Astrocyte of the spinal cord (primary cell): ENCODE results near the gene ARHGAP15.

Experiments used
- DNase-seq: peaks from one replicate; pipeline ENCODE4 v3.0.0; 2011; ENCODE audit warnings: low read depth, low spot score
- H3K4me3 ChIP-seq: 2 replicates; pipeline ENCODE4 v1.5.1; 2011; ENCODE audit warnings: low read depth, mild to moderate bottlenecking, low read length, moderate library complexity
- in situ Hi-C: cut with HindIII; loops from 2 replicates; pipeline ENCODE4 v1.10.0; 2017; ENCODE audit warnings: low sequenced_read_pairs
- TF ChIP-seq, protein P1 (sequence below): IDR thresholded peaks from 2 replicates; pipeline ENCODE4 v1.5.1; 2012; ENCODE audit warnings: low read depth, mild to moderate bottlenecking, low read length, inconsistent platforms

Gene ARHGAP15

DNA sequence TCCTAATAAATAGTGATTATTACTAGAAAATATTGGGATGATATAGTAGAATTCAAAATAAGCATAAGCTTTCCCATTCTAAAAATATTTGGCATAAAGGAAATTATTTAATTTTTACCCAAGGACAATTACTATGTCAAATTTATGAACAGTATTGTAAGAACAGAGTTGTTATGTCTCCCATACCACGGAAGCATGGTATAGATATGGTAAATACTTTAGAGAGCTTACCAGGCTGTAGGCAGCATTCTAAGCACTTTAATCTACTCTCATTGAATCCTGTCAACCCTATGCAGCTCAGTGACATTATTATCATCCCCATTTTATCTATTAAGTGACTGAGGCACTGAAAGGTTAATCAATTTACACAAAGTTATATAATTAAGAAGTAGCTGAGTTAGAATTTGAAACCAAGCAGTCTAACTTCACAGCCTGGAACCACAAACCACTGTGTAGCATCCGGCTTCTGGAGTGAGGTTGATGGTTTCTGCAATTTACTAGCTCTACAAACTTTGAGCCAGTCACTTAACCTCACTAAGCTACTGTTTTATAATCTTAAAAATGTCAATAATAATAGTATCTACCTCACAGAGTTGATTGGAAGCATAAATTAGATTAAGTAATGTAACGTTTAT, 323.7 kb downstream of the ARHGAP15 start:
- no peak for DNase-seq
- in situ Hi-C loops = no loop called here
- H3K4me3 ChIP-seq = no peak overlapping the region
- TF ChIP-seq, protein P1, sequence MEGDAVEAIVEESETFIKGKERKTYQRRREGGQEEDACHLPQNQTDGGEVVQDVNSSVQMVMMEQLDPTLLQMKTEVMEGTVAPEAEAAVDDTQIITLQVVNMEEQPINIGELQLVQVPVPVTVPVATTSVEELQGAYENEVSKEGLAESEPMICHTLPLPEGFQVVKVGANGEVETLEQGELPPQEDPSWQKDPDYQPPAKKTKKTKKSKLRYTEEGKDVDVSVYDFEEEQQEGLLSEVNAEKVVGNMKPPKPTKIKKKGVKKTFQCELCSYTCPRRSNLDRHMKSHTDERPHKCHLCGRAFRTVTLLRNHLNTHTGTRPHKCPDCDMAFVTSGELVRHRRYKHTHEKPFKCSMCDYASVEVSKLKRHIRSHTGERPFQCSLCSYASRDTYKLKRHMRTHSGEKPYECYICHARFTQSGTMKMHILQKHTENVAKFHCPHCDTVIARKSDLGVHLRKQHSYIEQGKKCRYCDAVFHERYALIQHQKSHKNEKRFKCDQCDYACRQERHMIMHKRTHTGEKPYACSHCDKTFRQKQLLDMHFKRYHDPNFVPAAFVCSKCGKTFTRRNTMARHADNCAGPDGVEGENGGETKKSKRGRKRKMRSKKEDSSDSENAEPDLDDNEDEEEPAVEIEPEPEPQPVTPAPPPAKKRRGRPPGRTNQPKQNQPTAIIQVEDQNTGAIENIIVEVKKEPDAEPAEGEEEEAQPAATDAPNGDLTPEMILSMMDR = no peak

DNA sequence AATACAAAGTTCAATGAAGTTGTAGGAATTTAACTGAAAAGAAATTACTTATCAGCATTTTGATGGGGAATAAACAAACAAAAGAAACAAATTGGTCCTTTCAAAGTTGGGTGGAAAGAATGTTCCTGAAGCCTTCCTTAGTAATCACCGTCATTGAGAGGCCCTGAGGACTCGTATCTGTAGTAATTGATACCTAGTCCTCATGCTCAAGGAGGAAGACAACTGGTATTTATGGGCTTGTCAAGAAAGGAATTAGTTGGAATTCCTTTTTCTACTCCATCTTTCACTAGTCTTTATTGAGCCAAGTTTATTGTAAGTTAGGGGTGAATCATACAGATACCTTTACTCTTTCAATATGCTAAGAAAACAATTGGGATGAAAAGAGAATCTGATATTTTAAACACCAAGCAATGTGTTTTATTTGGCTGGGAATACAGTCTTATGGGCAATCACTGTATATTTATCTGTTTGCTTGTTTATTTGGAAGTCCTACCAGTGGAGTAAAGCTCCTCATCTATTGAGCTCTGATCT, 324.8 kb downstream of the ARHGAP15 start:
- DNase-seq = no peak
- H3K4me3 ChIP-seq = no peak overlapping the region
- in situ Hi-C loops = no loop called here
- TF ChIP-seq, protein P1 = no peak

DNA sequence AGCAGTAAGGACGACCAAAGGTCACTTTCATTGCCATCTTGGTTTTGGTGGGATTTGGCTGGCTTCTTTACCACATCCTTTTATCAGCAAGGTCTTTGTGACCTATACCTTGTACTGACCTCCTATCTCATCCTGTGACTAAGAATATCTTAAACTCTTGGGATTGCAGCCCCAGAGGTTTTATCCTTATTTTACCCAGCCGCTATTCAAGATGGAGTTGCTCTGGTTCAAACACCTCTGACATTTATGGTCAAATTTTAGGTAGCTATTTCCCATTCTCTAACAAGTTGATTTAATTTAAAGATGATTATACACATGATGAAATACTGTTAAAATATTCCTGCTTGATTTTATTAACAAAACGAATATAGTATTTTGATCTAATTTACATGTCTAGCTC, 326.1 kb downstream of the ARHGAP15 start:
- TF ChIP-seq, protein P1 = no peak
- no peak for DNase-seq
- H3K4me3 ChIP-seq = no peak overlapping the region
- in situ Hi-C loops = no loop called here

DNA sequence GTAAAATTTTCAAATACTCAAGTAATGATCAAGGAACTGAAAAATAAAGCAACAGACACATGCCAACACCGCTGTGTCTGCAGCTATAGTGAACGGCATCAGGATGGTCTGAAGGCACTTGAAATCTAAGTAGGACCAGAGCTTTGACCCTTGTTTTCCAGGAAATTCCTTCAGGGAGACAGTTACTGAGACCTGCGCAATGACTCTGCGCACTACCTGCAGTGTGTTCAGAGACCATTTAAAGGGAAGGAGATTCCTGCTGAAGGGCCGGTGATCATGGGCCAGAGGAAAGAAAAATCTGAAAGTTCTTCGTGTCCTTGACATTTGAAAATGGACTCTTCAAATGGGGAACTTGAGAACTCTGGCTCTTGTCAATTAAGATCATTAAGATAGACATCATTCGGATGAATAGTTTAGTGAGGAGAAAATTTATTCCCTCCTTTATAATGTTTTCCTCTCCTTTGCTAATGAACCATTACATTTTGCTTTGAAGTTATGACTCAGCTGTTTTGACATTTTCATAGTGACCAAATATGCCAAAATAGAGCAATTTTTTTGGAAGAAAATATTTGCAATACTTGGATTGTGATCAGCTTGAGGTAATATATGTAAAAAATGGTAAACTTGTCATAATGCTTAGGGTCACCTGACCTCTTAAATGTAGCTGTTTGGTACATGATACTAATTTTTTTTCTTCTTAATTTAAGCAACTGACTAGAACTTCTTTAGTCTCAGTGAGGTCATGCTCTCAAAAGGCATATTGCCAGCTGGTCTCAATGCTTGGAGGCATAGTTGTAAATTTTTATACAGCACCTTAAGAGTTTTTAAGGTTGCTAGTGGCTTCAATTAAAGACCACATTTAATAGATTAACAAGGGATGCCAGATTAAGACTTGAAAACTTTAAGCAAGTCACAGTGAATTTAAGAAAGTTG, 329.3 kb downstream of the ARHGAP15 start:
- peak; percentile 34 for DNase-seq
- TF ChIP-seq, protein P1 = no peak
- in situ Hi-C loops = no loop called here
- H3K4me3 ChIP-seq = no peak overlapping the region

DNA sequence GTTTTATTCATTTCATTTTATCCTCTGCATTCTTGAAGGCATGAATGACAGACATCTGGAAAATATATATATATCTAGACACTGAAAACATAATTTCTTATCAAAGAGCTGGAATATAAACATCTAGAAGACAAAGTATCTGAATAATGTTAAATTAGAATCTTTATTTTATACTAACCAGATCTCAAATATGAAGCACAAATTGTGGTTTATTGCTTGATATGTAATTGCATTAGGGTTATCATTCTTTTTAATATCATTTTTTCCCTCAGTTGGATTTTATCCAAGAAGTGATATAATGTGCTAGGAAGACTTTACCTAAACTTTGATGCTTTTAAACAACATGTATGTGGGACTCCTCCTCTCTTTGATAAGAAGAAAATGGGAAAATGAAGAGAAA, 331.2 kb downstream of the ARHGAP15 start:
- DNase-seq = no peak
- TF ChIP-seq, protein P1 = no peak
- H3K4me3 ChIP-seq = no peak overlapping the region
- in situ Hi-C loops = no loop called here

DNA sequence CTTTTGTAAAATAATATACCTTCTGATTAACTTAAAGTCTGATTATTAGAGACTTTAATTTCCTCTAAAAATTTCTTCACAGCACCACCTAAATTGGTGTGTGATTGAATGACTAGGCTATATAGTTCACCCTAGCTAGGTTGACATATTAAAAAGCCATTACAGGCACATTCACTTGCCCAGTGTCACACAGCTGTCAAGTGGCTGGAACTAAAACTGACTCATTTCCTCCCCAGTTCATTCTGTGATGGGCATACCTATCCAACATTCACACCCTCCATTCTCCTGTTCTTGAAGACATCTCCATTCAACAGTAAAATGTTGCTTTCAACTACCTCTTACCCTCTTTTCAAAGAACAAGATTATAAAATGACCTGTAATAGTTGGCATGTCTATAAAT, 334.5 kb downstream of the ARHGAP15 start:
- no peak overlapping the region for H3K4me3 ChIP-seq
- in situ Hi-C loops = no loop called here
- DNase-seq = no peak
- TF ChIP-seq, protein P1 = no peak
